Neural progenitor cell (in vitro differentiated cells): Measurements from ENCODE around the gene RBMS2.

Experiments used
- EZH2phosphoT487 ChIP-seq: fragments of 200-600 bp; sonication (generic); IDR thresholded peaks from 2 replicates; pipeline ENCODE4 v1.6.1; 2017; ENCODE audit warnings: antibody characterized with exemption
- TF ChIP-seq, protein P1 (sequence below): fragments of 200-600 bp; sonication (generic); IDR thresholded peaks from 2 replicates; pipeline ENCODE4 v1.5.1; 2017; ENCODE audit warnings: antibody characterized with exemption, mild to moderate bottlenecking

DNA sequence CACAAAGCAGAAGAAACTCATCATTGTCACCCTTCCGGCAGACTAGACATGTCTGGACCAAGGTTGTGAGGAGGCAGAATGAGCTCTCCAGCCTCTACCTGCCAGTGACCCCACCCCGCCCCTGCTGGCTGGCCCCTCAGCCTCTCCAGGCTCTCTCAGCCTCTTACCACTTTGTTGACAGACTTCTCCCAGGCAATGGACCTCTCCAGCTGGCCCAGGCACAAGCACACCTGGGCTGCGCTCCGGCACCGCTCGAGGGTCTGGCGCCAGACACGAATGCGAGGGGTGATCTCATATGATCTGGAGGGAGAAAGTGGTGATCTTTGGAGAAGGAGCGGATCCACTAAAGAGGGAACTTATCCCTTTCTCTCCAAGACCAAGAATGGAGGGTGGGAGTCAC, 78.2 kb downstream of the RBMS2 start:
- TF ChIP-seq, protein P1, sequence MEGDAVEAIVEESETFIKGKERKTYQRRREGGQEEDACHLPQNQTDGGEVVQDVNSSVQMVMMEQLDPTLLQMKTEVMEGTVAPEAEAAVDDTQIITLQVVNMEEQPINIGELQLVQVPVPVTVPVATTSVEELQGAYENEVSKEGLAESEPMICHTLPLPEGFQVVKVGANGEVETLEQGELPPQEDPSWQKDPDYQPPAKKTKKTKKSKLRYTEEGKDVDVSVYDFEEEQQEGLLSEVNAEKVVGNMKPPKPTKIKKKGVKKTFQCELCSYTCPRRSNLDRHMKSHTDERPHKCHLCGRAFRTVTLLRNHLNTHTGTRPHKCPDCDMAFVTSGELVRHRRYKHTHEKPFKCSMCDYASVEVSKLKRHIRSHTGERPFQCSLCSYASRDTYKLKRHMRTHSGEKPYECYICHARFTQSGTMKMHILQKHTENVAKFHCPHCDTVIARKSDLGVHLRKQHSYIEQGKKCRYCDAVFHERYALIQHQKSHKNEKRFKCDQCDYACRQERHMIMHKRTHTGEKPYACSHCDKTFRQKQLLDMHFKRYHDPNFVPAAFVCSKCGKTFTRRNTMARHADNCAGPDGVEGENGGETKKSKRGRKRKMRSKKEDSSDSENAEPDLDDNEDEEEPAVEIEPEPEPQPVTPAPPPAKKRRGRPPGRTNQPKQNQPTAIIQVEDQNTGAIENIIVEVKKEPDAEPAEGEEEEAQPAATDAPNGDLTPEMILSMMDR, result no peak
- TF ChIP-seq EZH2phosphoT487, result no peak
